Measurements from ENCODE around the gene ZC3H4.
"Not testable (repeated sequence)": the region's sequence is repeated elsewhere in the genome, so short reads cannot be mapped to it uniquely, and the experiment has no call there.

Gene ZC3H4

DNA sequence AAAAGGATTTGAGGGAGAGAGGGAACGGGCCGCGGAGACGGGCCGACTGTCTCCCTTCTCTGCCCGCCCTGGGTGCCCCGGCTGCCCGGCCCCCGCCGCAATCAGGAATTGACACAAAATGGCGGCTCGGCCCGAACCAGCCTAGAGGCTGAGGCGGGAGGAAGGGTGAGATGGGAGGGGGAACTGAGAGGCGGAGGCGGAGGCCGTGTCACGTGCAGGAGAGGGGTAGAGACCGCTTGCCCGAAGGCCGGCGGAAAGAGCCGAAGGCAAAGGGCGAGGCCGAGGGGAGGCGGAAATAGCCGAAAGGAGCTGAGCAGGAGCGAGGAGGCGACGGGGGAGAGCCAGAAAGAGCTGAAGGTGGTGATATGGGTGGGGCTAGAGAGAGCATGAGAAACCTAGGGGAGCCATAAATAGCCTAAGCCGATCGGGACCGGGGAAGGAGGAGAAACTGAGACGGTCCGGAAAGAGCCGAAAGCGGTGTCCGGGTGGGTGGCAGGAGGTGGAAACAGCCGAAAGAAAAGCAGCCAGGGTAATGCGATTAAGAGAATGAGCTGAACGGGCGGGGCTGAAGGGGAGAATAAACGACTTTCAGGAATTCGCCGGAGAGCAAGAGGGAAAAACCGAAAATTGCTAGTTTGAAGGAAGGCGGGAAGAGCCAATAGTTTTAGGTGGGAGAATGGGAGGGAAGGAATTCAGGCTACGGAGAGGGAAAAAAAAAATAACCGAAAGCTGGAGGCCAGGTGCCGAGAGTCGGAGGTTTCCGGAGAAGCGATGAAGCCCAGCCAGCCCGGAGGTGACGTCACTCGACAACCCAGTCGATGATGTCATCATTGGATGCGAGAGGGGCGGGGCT lies at the start of gene ZC3H4:
TSS of gene ZC3H4 (minus strand) at position 780 of the 853 bp plus-strand sequence. CDS start 1,192 bp downstream, outside the sequence.
- DNase-seq (ENCODE audit: low read depth in 1 of 2, low spot score in 1 of 2) = peak; percentile 97 to 99

DNA sequence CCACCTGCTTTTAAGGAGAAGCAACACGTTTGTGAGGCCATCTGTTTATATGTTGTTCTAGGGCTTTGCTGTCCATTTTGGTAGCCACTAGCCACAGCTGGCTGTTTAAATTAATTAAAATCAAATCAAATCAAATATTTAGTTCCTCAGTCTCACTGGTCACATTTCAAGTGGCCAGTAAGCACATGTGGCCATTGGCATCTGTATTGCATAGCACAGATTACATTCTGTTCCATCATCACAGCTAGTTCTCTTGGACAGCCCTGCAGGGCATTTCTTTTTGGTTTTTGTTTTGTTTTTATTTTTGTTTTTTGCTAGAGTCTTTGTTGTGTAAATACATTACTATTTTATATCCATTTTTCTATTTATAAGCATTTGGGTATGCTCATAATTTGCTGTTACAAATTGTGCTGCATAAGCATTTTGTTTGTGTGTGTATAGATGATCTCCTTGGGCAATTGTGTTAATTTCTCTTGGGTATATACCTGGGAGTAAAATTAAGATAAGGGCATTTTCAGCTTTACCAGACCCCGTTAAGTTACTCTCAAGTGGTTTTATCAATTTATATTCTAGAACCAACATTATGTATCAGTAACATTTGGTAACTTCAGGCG lies 48.4 kb upstream of the ZC3H4 start:
- no peak for DNase-seq (ENCODE audit: low read depth in 1 of 2, low spot score in 1 of 2)

GRCh38 chr19:47158879-47159503 lies 45.4 kb upstream of the ZC3H4 start:
- DNase-seq (ENCODE audit: low read depth in 1 of 2, low spot score in 1 of 2) = no peak

GRCh38 chr19:47158367-47158791 lies 44.8 kb upstream of the ZC3H4 start:
- DNase-seq (ENCODE audit: low read depth in 1 of 2, low spot score in 1 of 2) = no peak

- DNase-seq (ENCODE audit: low read depth in 1 of 2, low spot score in 1 of 2) = no peak
Observed at GRCh38 chr19:47157431-47158321, 44.1 kb upstream of the ZC3H4 start.

DNA sequence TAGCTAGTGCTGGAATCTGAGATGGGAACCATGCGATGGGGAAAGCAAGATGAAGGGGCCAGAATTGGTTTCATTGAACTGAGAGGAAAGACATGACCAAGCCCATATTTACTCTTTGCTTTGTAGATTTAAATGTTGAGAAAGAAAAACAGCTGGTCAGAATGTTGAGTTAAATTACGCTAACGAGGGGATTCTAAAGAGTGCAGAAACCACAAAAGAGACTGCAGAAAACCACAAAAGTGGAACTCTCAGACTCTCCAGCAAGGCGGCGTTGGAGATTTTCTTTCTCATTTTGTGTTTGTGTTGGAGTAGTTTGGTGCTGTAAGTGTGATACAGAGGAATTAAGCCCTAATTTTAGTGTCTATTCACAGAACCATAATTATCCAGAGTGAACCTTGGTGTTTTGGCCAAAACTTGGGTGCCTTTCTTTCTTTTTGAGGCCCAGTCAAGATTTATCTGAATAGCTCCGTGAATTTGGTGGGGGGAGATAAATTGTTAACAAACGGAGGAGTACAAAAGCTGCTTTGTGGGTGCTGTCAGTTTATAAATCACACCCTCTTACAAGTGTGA lies 43.4 kb upstream of the ZC3H4 start:
- no peak for DNase-seq (ENCODE audit: low read depth in 1 of 2, low spot score in 1 of 2)

- no peak for DNase-seq (ENCODE audit: low read depth in 1 of 2, low spot score in 1 of 2)
Observed at GRCh38 chr19:47155148-47155547, 41.6 kb upstream of the ZC3H4 start.

DNA sequence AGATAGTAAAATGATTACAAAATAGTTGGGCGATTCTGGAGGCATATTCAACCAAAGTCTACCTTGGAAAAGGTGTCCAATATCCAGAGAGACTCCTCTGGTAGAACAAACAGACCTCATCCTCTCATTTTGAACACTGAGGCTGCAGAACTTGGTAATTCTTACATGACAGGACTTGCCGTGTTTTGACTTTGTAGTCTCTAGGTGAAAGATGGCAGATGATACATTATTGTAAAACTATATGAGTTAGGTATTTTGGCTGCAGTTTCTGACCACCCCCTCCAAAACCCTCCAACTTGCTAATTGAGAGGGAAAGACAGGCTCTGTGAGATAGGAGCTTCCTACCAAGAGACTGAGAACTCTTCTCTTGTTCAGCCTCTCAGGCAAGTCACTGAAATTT lies 39.7 kb upstream of the ZC3H4 start:
- DNase-seq (ENCODE audit: low read depth in 1 of 2, low spot score in 1 of 2) = no peak

- no peak for DNase-seq (ENCODE audit: low read depth in 1 of 2, low spot score in 1 of 2)
Observed at GRCh38 chr19:47152632-47153031, 39.1 kb upstream of the ZC3H4 start.

DNA sequence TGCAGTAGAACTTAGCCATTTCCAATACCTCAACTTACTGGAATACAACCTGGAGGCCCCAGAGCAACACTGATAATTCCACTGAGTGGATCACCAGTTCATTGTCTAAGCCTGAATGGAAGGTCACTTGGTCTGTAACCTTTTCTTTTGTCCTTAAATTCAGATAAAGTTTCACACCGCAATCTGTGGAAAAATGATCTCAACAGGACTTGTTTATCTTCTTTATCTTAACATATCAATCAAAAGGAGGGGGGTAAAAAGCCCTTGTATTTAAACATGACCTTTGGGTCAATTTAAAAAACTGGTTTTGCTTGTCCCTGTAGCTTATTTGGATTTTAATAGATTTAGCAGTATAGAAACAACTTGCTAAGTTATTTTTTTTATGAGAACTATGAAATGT lies 38.6 kb upstream of the ZC3H4 start:
- no peak for DNase-seq (ENCODE audit: low read depth in 1 of 2, low spot score in 1 of 2)

- no peak for DNase-seq (ENCODE audit: low read depth in 1 of 2, low spot score in 1 of 2)
Observed at GRCh38 chr19:47151627-47152026, 38.1 kb upstream of the ZC3H4 start.

- no peak for DNase-seq (ENCODE audit: low read depth in 1 of 2, low spot score in 1 of 2)
Observed at GRCh38 chr19:47146920-47147319, 33.3 kb upstream of the ZC3H4 start.

DNA sequence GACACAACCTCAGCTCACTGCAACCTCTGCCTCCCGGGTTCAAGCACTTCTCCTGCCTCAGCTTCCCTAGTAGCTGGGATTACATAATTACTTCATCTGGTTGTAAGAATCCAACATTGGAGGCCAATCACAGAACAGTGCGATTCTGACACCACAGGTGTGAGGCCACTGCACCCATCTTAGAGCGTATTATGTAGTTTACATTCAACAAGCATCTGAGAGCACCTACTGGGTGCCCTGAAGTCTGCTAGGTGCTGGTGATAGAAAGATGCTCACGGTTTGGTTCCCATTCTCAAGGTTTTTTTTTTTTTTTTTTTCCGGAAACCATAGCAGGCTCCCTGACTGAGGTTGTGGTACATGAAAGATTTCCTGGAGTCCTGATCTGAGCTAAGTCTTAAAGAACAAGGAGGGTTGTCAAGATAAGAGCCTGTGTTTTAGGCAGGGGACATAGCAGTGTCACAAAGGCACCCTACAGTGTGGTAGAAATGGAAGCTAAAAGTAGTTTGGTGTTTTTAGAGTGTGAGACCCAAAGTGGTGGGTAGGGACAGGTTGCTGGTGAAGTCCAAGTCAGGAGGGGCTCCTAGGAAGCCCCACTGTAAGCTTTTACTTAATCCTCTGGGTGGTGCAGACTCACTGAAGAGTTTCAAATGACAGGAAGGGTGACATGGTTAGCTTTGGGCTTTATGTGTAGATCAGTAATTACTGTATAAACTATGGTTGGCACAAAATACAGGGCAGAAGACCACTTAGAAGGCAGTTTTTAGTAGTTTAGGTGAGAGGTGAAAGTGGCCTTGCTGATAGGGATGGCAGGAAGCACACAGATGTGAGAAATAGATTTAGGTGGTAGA lies 32.3 kb upstream of the ZC3H4 start:
- no peak for DNase-seq (ENCODE audit: low read depth in 1 of 2, low spot score in 1 of 2)

GRCh38 chr19:47144630-47145029 lies 31.1 kb upstream of the ZC3H4 start:
- no peak for DNase-seq (ENCODE audit: low read depth in 1 of 2, low spot score in 1 of 2)

- DNase-seq (ENCODE audit: low read depth in 1 of 2, low spot score in 1 of 2) = no peak
Observed at GRCh38 chr19:47143322-47144073, 29.9 kb upstream of the ZC3H4 start.

GRCh38 chr19:47142779-47143178 lies 29.2 kb upstream of the ZC3H4 start:
- DNase-seq (ENCODE audit: low read depth in 1 of 2, low spot score in 1 of 2) = no peak

DNA sequence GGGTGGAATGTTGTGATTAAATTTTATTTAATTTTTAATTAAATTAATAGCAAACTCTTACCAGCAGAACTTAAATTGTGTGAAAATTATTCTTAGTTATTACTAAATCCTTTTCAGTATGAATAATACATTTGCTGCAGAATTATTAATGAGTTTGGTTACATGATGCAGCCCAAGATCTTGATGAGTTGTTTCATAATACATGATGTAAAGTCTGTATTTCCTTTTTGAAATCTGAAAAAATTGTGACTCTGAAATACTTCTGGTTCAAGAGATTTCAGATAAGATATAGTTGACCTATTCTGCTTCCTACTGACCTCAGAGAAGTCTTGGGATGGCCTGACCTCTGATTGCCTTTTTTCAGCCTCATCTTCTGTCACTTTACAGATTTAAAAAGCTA lies 28.1 kb upstream of the ZC3H4 start:
- no peak for DNase-seq (ENCODE audit: low read depth in 1 of 2, low spot score in 1 of 2)

GRCh38 chr19:47141252-47141651 lies 27.7 kb upstream of the ZC3H4 start:
- not testable (repeated sequence) for DNase-seq (ENCODE audit: low read depth in 1 of 2, low spot score in 1 of 2)

DNA sequence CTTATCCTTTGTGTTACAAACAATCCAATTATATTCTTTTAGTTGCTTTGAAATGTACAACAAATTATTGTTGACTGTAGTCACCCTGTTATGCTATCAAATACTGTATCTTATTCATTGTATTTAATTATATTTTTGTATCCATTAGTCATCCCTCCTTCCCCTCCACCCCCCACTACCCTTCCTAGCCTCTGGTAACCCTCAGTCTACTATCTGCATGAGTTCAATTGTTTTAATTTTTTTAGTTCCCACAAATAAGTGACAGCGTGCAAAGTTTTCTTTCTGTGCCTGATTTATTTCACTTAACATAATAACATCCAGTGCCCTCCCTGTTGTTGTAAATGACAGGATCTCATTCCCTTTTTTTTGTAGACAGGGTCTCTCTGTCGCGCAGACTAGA lies 21.6 kb upstream of the ZC3H4 start:
- DNase-seq (ENCODE audit: low read depth in 1 of 2, low spot score in 1 of 2) = no peak

All from activated T-helper 1 cell treated with anti-CD3 and anti-CD28 coated beads, Interleukin-2, amount 50 U/mL, for 16 hours (primary cell).